H1 (cell line): ENCODE results near the gene CNN3. TPM values are rescaled to one million over a fixed set of nuclear protein-coding genes. Genes with fewer than 3 reads are reported as not detected.

ENCODE experiments used
- CTCF ChIA-PET: fragments of 300-600 bp; sonication (Branson Sonifier 250); formaldehyde crosslinking; loops from one replicate; lab custom pipeline; 2021; ENCODE audit not compliant: partially characterized antibody; lab: Charles Lee
- POLR2A ChIA-PET: fragments of 300-600 bp; sonication (Branson Sonifier 250); formaldehyde crosslinking; loops from one replicate; lab custom pipeline; 2021; ENCODE audit warnings: inconsistent platforms; ENCODE audit not compliant: partially characterized antibody; lab: Charles Lee
- DNase-seq, 2 experiments: peaks; one replicate each; pipeline versions ENCODE4 v3.0.0 to v3.0.0-alpha.2; 2010 to 2022; ENCODE audit warnings: low spot score in 2 of 2, low read depth in 1 of 2, mixed read lengths in 1 of 2
- FAIRE-seq: peaks from 2 replicates; lab custom pipeline; 2011; peaks lifted over from hg19 to GRCh38; lab: Jason Lieb, UNC
- H2AFZ ChIP-seq: 2 replicates; pipeline ENCODE4 v1.8.1; 2012; ENCODE audit warnings: low read length, inconsistent platforms
- H2AK5ac ChIP-seq: 2 replicates; pipeline ENCODE4 v1.6.1; 2013; ENCODE audit warnings: low read depth, low read length
- H2BK120ac ChIP-seq: replicated peaks from 2 replicates; pipeline ENCODE3; 2013; ENCODE audit warnings: low read depth, low read length, inconsistent platforms
- H2BK12ac ChIP-seq: 2 replicates; pipeline ENCODE4 v1.6.1; 2013; ENCODE audit warnings: low read depth, low read length
- H2BK15ac ChIP-seq: 2 replicates; pipeline ENCODE4 v1.6.1; 2013; ENCODE audit warnings: low read length
- H2BK20ac ChIP-seq: 2 replicates; pipeline ENCODE4 v1.6.1; 2013; ENCODE audit warnings: low read length
- H2BK5ac ChIP-seq: 2 replicates; pipeline ENCODE4 v1.6.1; 2013; ENCODE audit warnings: low read depth, low read length
- H3K14ac ChIP-seq: 2 replicates; pipeline ENCODE4 v1.6.1; 2013; ENCODE audit warnings: inconsistent platforms; ENCODE audit not compliant: insufficient read length
- H3K18ac ChIP-seq: 2 replicates; pipeline ENCODE4 v1.6.1; 2013; ENCODE audit warnings: low read length; ENCODE audit errors: extremely low read depth
- H3K23ac ChIP-seq: 2 replicates; pipeline ENCODE4 v1.6.1; 2013; ENCODE audit warnings: inconsistent platforms; ENCODE audit not compliant: insufficient read length
- H3K23me2 ChIP-seq: 2 replicates; pipeline ENCODE4 v1.6.1; 2013; ENCODE audit warnings: low read depth, low read length
- H3K27ac ChIP-seq: 2 replicates; pipeline ENCODE4 v1.6.1; 2011; ENCODE audit warnings: low read depth, low read length, inconsistent platforms
- H3K27me3 ChIP-seq, 4 experiments: replicated peaks in 1 of 4; 1 replicate in 1 of 4; 2 replicates in 3 of 4; pipeline versions ENCODE4 v1.6.1 to v1.8.1; 2011 to 2013; ENCODE audit warnings: low read length in 3 of 4, mild to moderate bottlenecking in 3 of 4, inconsistent platforms in 2 of 4, mixed read lengths in 2 of 4, moderate library complexity in 1 of 4; ENCODE audit not compliant: control insufficient read depth in 3 of 4, insufficient read depth in 3 of 4; ENCODE audit errors: extremely low read depth in 1 of 4
- H3K36me3 ChIP-seq, 4 experiments: 2 replicates each; pipeline versions ENCODE4 v1.6.1 to v1.8.1; 2011 to 2013; ENCODE audit warnings: mild to moderate bottlenecking in 4 of 4, low read length in 3 of 4, moderate library complexity in 2 of 4, control low read depth in 1 of 4, inconsistent platforms in 1 of 4; ENCODE audit not compliant: insufficient read depth in 4 of 4, control insufficient read depth in 2 of 4
- H3K4ac ChIP-seq: replicated peaks from 2 replicates; pipeline ENCODE3; 2013; ENCODE audit warnings: low read length, low read depth, mixed read lengths, inconsistent platforms; ENCODE audit not compliant: insufficient read length
- H3K4me1 ChIP-seq, 4 experiments: replicated peaks in 1 of 4; 1 replicate in 1 of 4; 2 replicates in 3 of 4; pipeline versions ENCODE4 v1.6.1 to v1.8.1; 2011 to 2013; ENCODE audit warnings: low read length in 3 of 4, inconsistent platforms in 2 of 4, mixed read lengths in 1 of 4; ENCODE audit not compliant: insufficient read depth in 4 of 4, control insufficient read depth in 3 of 4
- H3K4me2 ChIP-seq, 2 experiments: 2 replicates each; pipeline versions ENCODE4 v1.6.1 to v1.8.1; 2011 to 2013; ENCODE audit warnings: low read depth in 2 of 2, low read length in 2 of 2, control low read depth in 1 of 2, inconsistent platforms in 1 of 2, mild to moderate bottlenecking in 1 of 2; ENCODE audit not compliant: insufficient read depth in 1 of 2
- H3K4me3 ChIP-seq, 4 experiments: fragments of 200-600, 300-600 bp in 1 of 4; sonication (generic), shearing (Covaris generic), sonication (Bioruptor Twin) in 1 of 4; 2 replicates each; pipeline versions ENCODE4 v1.5.1 to v1.8.1; 2011 to 2016; ENCODE audit warnings: low read length in 4 of 4, low read depth in 3 of 4, control low read depth in 2 of 4, inconsistent platforms in 2 of 4, mild to moderate bottlenecking in 2 of 4, mixed read lengths in 1 of 4, moderate library complexity in 1 of 4; ENCODE audit not compliant: insufficient read depth in 2 of 4; ENCODE audit errors: extremely low read depth in 1 of 4
- H3K56ac ChIP-seq: replicated peaks from 2 replicates; pipeline ENCODE3; 2013; ENCODE audit warnings: low read depth, mild to moderate bottlenecking, mixed read lengths, low read length, inconsistent platforms; ENCODE audit not compliant: insufficient read length
- H3K79me1 ChIP-seq: 2 replicates; pipeline ENCODE4 v1.6.1; 2013; ENCODE audit warnings: low read depth, low read length, control low read depth
- H3K79me2 ChIP-seq, 2 experiments: 2 replicates each; pipeline versions ENCODE4 v1.6.1 to v1.8.1; 2012 to 2013; ENCODE audit warnings: low read length in 2 of 2, mild to moderate bottlenecking in 2 of 2, inconsistent platforms in 1 of 2; ENCODE audit not compliant: insufficient read depth in 2 of 2, control insufficient read depth in 1 of 2
- H3K9ac ChIP-seq, 4 experiments: replicated peaks in 1 of 4; 1 replicate in 1 of 4; 2 replicates in 3 of 4; pipeline versions ENCODE4 v1.6.1 to v1.8.1; 2011 to 2013; ENCODE audit warnings: low read depth in 3 of 4, low read length in 3 of 4, control low read depth in 2 of 4, mild to moderate bottlenecking in 2 of 4, moderate library complexity in 2 of 4, inconsistent platforms in 1 of 4; ENCODE audit errors: extremely low read depth in 1 of 4
- H3K9me3 ChIP-seq, 2 experiments: 2 replicates each; pipeline versions ENCODE4 v1.6.1 to v1.8.1; 2012 to 2013; ENCODE audit warnings: mild to moderate bottlenecking in 2 of 2, moderate library complexity in 2 of 2, control low read depth in 1 of 2, inconsistent platforms in 1 of 2, low read depth in 1 of 2, low read length in 1 of 2, mixed read lengths in 1 of 2; ENCODE audit not compliant: insufficient read depth in 2 of 2
- H4K20me1 ChIP-seq, 2 experiments: replicated peaks in 1 of 2; 2 replicates each; pipeline versions ENCODE3 to v1.8.1; 2011 to 2013; ENCODE audit warnings: inconsistent platforms in 2 of 2, low read length in 2 of 2, mild to moderate bottlenecking in 1 of 2; ENCODE audit not compliant: insufficient read depth in 2 of 2, control insufficient read depth in 1 of 2
- H4K5ac ChIP-seq: 2 replicates; pipeline ENCODE4 v1.6.1; 2013; ENCODE audit warnings: low read length, low read depth, mixed read lengths, inconsistent platforms; ENCODE audit not compliant: insufficient read length
- H4K8ac ChIP-seq: 2 replicates; pipeline ENCODE4 v1.8.0; 2013; ENCODE audit warnings: mild to moderate bottlenecking, moderate library complexity, low read length, inconsistent platforms; ENCODE audit not compliant: insufficient read depth; ENCODE audit errors: extremely low read depth
- H4K91ac ChIP-seq: replicated peaks from 2 replicates; pipeline ENCODE3; 2013; ENCODE audit warnings: low read length, mixed read lengths, inconsistent platforms; ENCODE audit not compliant: insufficient read length
- BCL11A ChIP-seq, 2 experiments: IDR thresholded peaks; one replicate each; pipeline ENCODE4 v1.6.1; 2011; ENCODE audit warnings: low read depth in 2 of 2, low read length in 2 of 2, mild to moderate bottlenecking in 2 of 2
- BRCA1 ChIP-seq: IDR thresholded peaks from 2 replicates; pipeline ENCODE4 v1.6.1; 2012; ENCODE audit warnings: low read depth, low read length, improper control_type of control experiment
- EZH2 ChIP-seq: fragments of 200-600 bp; sonication (generic); IDR thresholded peaks from 2 replicates; pipeline ENCODE4 v1.7.1; 2012; ENCODE audit warnings: low read depth, mild to moderate bottlenecking, moderate library complexity, low read length, inconsistent platforms; ENCODE audit not compliant: severe bottlenecking
- FOSL1 ChIP-seq: IDR thresholded peaks from 2 replicates; pipeline ENCODE4 v1.6.1; 2011; ENCODE audit warnings: mild to moderate bottlenecking, low read depth, low read length, moderate library complexity; ENCODE audit not compliant: insufficient read depth
- HDAC6 ChIP-seq: IDR thresholded peaks from one replicate; pipeline ENCODE4 v1.7.1; 2012; ENCODE audit warnings: low read depth, mild to moderate bottlenecking, inconsistent platforms, low read length, moderate library complexity
- PHF8 ChIP-seq: fragments of 200-600 bp; sonication (generic); conservative IDR thresholded peaks from 2 replicates; pipeline ENCODE4 v1.7.1; 2012; ENCODE audit warnings: low read depth, mild to moderate bottlenecking, inconsistent platforms, low read length, moderate library complexity
- RBBP5 ChIP-seq: IDR thresholded peaks from 2 replicates; pipeline ENCODE4 v1.7.1; 2012; ENCODE audit warnings: low read depth, mild to moderate bottlenecking, inconsistent platforms, low read length, moderate library complexity, borderline replicate concordance
- RNF2 ChIP-seq: fragments of 200-900, 300-1000 bp; sonication (generic); IDR thresholded peaks from 2 replicates; pipeline ENCODE4 v1.7.1; 2016; ENCODE audit warnings: borderline replicate concordance, low read depth, mild to moderate bottlenecking, antibody characterized with exemption, low read length; ENCODE audit not compliant: poor library complexity, severe bottlenecking; ENCODE audit errors: missing control alignments
- SIX5 ChIP-seq: IDR thresholded peaks from 2 replicates; pipeline ENCODE4 v1.6.1; 2011; ENCODE audit warnings: mild to moderate bottlenecking, low read depth, low read length
- SP4 ChIP-seq: IDR thresholded peaks from 2 replicates; pipeline ENCODE4 v1.6.1; 2012; ENCODE audit warnings: low read length, inconsistent platforms
- TAF1 ChIP-seq: IDR thresholded peaks from 2 replicates; pipeline ENCODE4 v1.6.1; 2011; ENCODE audit warnings: mild to moderate bottlenecking, low read depth, low read length
- TCF12 ChIP-seq: IDR thresholded peaks from 2 replicates; pipeline ENCODE4 v1.6.1; 2011; ENCODE audit warnings: low read depth, mild to moderate bottlenecking, low read length
- ZNF274 ChIP-seq: IDR thresholded peaks from 2 replicates; pipeline ENCODE4 v1.7.0; 2012; ENCODE audit warnings: low read length, borderline replicate concordance; ENCODE audit errors: extremely low read depth
- WGBS, 2 experiments: shearing (Covaris generic) in 1 of 2; methylation state at CpG; one replicate each; pipeline versions ENCODE4 v1.1.6 to v1.1.7; 2013 to 2015; ENCODE audit warnings: low lambda C conversion rate in 2 of 2, mixed read lengths in 2 of 2, inconsistent platforms in 1 of 2, low coverage in 1 of 2, missing lambda C conversion rate in 1 of 2; ENCODE audit not compliant: insufficient replicate concordance in 2 of 2, insufficient coverage in 1 of 2, insufficient read length in 1 of 2; ENCODE audit errors: extremely low coverage in 1 of 2, missing lambda C conversion rate in 1 of 2; 5-methylcytosine and 5-hydroxymethylcytosine counted together
- polyA plus RNA-seq, 7 experiments: library from polyadenylated mRNA; depleted of rRNA in 3 of 7; stranded (reverse) in 5 of 7; unstranded in 2 of 7; fragments of >200 nt in 5 of 7; fragments of 200-250 nt in 2 of 7; gene quantifications; 1 replicate in 5 of 7; 2 replicates in 1 of 7; 4 replicates in 1 of 7; pipeline versions ENCODE4 v1.2.1 to v1.2.3, GENCODE V29; 2011 to 2013; ENCODE audit warnings: missing spikeins in 2 of 7, mixed read lengths in 2 of 7
- total RNA-seq: library from RNA; stranded (reverse); fragmentation: NEBNext Ultra II Directional; extraction: Animal tissue kit (Norgen Biotek cat#: 25700); gene quantifications from 2 replicates; pipeline ENCODE4 v1.2.1, GENCODE V29; 2021

CNN3 gene
- total and polyA plus RNA-seq, 2 of the 8 experiments (the other 6 are each of a cell fraction or from before 2014, with no cell fraction given), result 134 to 266 TPM

GRCh38 chr1:94935034-94935433 lies 8.1 kb upstream of the CNN3 start:
- H3K79me2 ChIP-seq, result peaks cover 0 to 11% of the 10 kb centered on the region in 2 experiments; a peak in 2 of 4 replicates

More at GRCh38 chr1:94935034-94935433, 8.1 kb upstream of the CNN3 start:
- Histone ChIP-seq H3K56ac (no peak overlapping the region), H3K27ac (no peak overlapping the region), H3K23me2 (no peaks in the 10 kb centered on the region), H3K9ac (no peak overlapping the region), H3K4ac (no peak overlapping the region), H3K79me1 (no peaks in the 10 kb centered on the region), H3K4me2 (no peak overlapping the region), H2BK5ac (no peak overlapping the region), H3K9me3 (no peaks in the 10 kb centered on the region), H2AK5ac (no peak overlapping the region), H3K4me3 (no peak overlapping the region), H4K5ac (no peak overlapping the region), H3K4me1 (peaks cover 2 to 20% (median 10%) of the 10 kb centered on the region in 4 experiments; a peak in 4 of 7 replicates), H4K91ac (no peak overlapping the region), H2BK120ac (no peak overlapping the region), H4K8ac (no peak overlapping the region), H3K36me3 (peaks cover 0 to 6% (median 2%) of the 10 kb centered on the region in 4 experiments; a peak in 3 of 8 replicates), H3K27me3 (no peaks in the 10 kb centered on the region), H2BK15ac (no peak overlapping the region), H2BK20ac (no peak overlapping the region), H3K23ac (no peak overlapping the region), H3K14ac (no peak overlapping the region), H3K18ac (no peak overlapping the region), H4K20me1 (no peaks in the 10 kb centered on the region), H2AFZ (no peak overlapping the region), H2BK12ac (no peak overlapping the region)
- DNase-seq, result no peak
- WGBS, 2 experiments, result 70% methylated on average over 1 of the region's 1 CpG; no CpG with 5 or more reads in 1 of the 2 experiments
- FAIRE-seq, result no peak
- POLR2A ChIA-PET, result interaction anchor here (2.3 kb wide), 1 partner anchor 8 kb away, joined by 18 read pairs; the partner anchor contains the start of gene CNN3
- TF ChIP-seq ZNF274 (no peak), BRCA1 (no peak), SIX5 (no peak), HDAC6 (no peak), SP4 (no peak), EZH2 (no peak), BCL11A (IDR thresholded peaks at IDR 0.05; ENCODE audit: low read depth in 2 of 2, low read length in 2 of 2) (no peak), RBBP5 (no peak), RNF2 (no peak), FOSL1 (no peak), TAF1 (no peak), PHF8 (no peak), TCF12 (no peak)
- CTCF ChIA-PET, result interaction anchor here (0.7 to 1.7 kb wide), 2 partner anchors 19 to 113 kb away, joined by 3 read pairs; no protein-coding TSS in a partner anchor
